ENCODE data around the gene NSMF.

- TF ChIP-seq, protein P1, sequence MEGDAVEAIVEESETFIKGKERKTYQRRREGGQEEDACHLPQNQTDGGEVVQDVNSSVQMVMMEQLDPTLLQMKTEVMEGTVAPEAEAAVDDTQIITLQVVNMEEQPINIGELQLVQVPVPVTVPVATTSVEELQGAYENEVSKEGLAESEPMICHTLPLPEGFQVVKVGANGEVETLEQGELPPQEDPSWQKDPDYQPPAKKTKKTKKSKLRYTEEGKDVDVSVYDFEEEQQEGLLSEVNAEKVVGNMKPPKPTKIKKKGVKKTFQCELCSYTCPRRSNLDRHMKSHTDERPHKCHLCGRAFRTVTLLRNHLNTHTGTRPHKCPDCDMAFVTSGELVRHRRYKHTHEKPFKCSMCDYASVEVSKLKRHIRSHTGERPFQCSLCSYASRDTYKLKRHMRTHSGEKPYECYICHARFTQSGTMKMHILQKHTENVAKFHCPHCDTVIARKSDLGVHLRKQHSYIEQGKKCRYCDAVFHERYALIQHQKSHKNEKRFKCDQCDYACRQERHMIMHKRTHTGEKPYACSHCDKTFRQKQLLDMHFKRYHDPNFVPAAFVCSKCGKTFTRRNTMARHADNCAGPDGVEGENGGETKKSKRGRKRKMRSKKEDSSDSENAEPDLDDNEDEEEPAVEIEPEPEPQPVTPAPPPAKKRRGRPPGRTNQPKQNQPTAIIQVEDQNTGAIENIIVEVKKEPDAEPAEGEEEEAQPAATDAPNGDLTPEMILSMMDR (IDR thresholded peaks at IDR 0.05; ENCODE audit: low read depth, low read length): no peak
- TF ChIP-seq EZH2phosphoT487 (IDR thresholded peaks at IDR 0.05; ENCODE audit: low read depth): no peak
Observed at GRCh38 chr9:137411645-137412380, 47.3 kb downstream of the NSMF start.
